Measurements from ENCODE around the gene BRCC3. TPM values are rescaled to one million over a fixed set of nuclear protein-coding genes. Genes with fewer than 3 reads are reported as not detected.

The BRCC3 gene
- total RNA-seq, result 20.1 and 21.1 TPM in 2 replicates

DNA sequence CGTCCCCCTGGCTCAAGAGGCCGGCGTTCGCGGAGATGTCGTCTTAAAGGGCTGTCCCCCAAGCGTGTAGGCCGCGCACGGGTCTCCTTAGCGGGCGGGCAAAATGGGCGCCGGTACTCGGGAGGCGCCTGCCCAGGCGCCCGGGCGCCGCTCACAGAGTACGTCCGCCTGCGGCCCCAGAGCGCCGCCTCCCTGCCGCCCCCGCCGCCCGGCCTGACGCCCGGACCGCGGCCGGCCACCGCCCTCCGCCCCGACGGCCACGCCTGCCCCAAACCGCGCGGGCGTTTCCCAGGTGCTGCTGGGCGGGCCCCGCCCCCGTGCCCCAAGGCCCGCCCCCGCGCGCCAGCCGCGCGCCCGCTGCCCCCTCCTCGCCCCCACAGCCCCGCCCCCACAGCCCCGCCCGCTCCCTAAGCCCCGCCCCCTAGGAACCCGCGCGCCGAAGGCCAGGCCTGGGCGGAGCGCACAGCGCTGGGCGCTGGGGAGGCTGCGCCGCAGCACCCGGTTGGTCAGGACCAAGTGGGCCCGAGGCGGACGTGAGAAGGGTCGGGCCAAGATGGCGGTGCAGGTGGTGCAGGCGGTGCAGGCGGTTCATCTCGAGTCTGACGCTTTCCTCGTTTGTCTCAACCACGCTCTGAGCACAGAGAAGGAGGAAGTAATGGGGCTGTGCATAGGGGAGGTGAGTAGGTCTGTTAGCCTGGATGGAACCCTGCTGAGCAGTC is at the start of gene BRCC3, which contains the start of the genes CMC4 and MTCP1:
BRCC3 (plus strand) TSS at position 534 of the 719 bp plus-strand sequence; CDS start at position 554, 20 bp downstream.
CMC4 (minus strand) TSS at position 162 of the 719 bp plus-strand sequence. CDS start 7,113 bp downstream, outside the sequence.
MTCP1 (minus strand) TSS at position 162 of the 719 bp plus-strand sequence. CDS start 5,126 bp downstream, outside the sequence.
- ATAC-seq (ENCODE audit: low read depth), result peak; percentile 83
- ChIA-PET POLR2A (interaction anchor here (1.0 to 1.5 kb wide), 2 partner anchors 44 to 145 kb away, joined by 3 to 14 read pairs (median 6); partner anchors contain the start of genes FUNDC2 and VBP1), CTCF (interaction anchor here (1.0 kb wide), 1 partner anchor 44 kb away, joined by 3 read pairs; the partner anchor contains the start of gene FUNDC2)
- DNase-seq, result peak; percentile 74
- peak within 1 kb of the TSS; percentile 92 for H3K27ac Mint-ChIP-seq
- intact Hi-C loops (cut with micrococcal nuclease), result loop anchor here (1.0 to 5.0 kb wide), 3 partner anchors 14 to 89 kb away; no protein-coding TSS in a partner anchor
- peaks cover 45% of the 10 kb centered on the region for H3K4me1 Mint-ChIP-seq
- TF ChIP-seq, protein P1, sequence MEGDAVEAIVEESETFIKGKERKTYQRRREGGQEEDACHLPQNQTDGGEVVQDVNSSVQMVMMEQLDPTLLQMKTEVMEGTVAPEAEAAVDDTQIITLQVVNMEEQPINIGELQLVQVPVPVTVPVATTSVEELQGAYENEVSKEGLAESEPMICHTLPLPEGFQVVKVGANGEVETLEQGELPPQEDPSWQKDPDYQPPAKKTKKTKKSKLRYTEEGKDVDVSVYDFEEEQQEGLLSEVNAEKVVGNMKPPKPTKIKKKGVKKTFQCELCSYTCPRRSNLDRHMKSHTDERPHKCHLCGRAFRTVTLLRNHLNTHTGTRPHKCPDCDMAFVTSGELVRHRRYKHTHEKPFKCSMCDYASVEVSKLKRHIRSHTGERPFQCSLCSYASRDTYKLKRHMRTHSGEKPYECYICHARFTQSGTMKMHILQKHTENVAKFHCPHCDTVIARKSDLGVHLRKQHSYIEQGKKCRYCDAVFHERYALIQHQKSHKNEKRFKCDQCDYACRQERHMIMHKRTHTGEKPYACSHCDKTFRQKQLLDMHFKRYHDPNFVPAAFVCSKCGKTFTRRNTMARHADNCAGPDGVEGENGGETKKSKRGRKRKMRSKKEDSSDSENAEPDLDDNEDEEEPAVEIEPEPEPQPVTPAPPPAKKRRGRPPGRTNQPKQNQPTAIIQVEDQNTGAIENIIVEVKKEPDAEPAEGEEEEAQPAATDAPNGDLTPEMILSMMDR (IDR thresholded peaks at IDR 0.05), result no peak
- H3K36me3 Mint-ChIP-seq (ENCODE audit: low read depth), result peaks cover 27% of the 10 kb centered on the region
- H3K27me3 Mint-ChIP-seq, result no peaks in the 10 kb centered on the region
- H3K9me3 Mint-ChIP-seq, result no peaks in the 10 kb centered on the region
- H3K4me3 Mint-ChIP-seq, result peak within 1 kb of the TSS; percentile 90

GRCh38 chrX:155022585-155022984 is 48.7 kb upstream of the BRCC3 start, which contains the start of gene F8:
Gene F8, minus strand, starts transcription at chrX:155022723. Its CDS starts 171 bp downstream, at chrX:155022552.
- peaks cover 3% of the 10 kb centered on the region for H3K4me1 Mint-ChIP-seq
- intact Hi-C loops (cut with micrococcal nuclease), result no loop called here
- ChIA-PET CTCF (no interaction called here), POLR2A (no interaction called here)
- no peak within 1 kb of the TSS for H3K27ac Mint-ChIP-seq
- no peaks in the 10 kb centered on the region for H3K36me3 Mint-ChIP-seq (ENCODE audit: low read depth)
- TF ChIP-seq, protein P1 (IDR thresholded peaks at IDR 0.05), result no peak
- DNase-seq (no peak), ATAC-seq (ENCODE audit: low read depth) (no peak)
- H3K9me3 Mint-ChIP-seq, result no peaks in the 10 kb centered on the region
- no peaks in the 10 kb centered on the region for H3K27me3 Mint-ChIP-seq
- no peak within 1 kb of the TSS for H3K4me3 Mint-ChIP-seq

DNA sequence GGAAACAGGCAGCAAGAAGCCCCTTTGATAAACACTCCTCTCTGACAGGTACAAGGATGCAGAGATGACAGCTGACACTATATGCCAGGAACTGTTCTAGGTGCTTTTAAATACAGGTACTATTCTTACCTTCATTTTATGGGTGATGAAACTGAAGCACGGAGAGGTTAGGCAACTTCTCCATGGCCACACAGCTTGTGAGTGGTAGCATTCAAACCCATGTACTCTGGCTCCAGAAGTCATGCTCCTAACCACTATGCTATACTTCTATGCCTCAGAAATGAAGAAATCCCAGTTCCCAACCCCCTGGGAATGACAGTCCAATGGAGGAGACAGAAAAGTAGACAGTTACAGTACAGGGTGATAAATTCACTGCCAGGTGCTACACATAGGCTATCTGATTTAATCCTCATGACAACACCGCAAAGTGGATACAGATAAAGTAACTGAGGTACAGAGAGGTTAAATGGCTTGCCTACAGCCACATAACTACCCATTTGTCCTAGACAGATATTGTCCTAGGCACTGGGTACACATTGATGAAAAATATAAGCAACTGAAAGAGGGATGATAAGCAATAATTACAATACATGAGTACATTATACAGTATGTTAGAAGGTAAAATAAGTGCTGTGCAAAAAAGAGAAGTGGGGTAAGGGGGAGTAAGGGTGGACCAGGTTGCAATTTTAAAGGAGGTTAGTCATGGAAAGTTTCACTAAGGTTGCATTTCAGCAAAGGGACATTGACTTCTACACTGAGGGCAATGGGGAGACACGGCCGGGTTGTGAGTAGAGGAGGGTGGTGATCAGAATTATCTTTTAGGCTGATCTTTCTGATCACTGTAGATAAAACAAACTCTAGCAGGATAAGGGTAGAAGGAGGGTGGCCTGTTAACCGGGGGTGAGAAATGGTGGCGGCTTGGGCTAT is 47.1 kb upstream of the BRCC3 start:
- H3K9me3 Mint-ChIP-seq, result no peaks in the 10 kb centered on the region
- no peaks in the 10 kb centered on the region for H3K36me3 Mint-ChIP-seq (ENCODE audit: low read depth)
- peak overlapping the region; percentile 9 for H3K4me3 Mint-ChIP-seq
- H3K27ac Mint-ChIP-seq, result peak overlapping the region; percentile 24
- TF ChIP-seq, protein P1 (IDR thresholded peaks at IDR 0.05), result no peak
- ATAC-seq (ENCODE audit: low read depth) (no peak), DNase-seq (no peak)
- ChIA-PET POLR2A (no interaction called here), CTCF (no interaction called here)
- H3K4me1 Mint-ChIP-seq, result peaks cover 17% of the 10 kb centered on the region
- no peaks in the 10 kb centered on the region for H3K27me3 Mint-ChIP-seq
- intact Hi-C loops (cut with micrococcal nuclease), result no loop called here

- ATAC-seq (ENCODE audit: low read depth), result no peak
- intact Hi-C loops (cut with micrococcal nuclease), result loop anchor here (1.0 to 5.0 kb wide), 4 partner anchors 190 to 855 kb away; partner anchors contain the start of genes RAB39B, VAMP7 and VBP1
- ChIA-PET POLR2A (interaction anchor here (1.0 to 2.0 kb wide), 7 partner anchors 10 to 190 kb away, joined by 3 to 14 read pairs (median 5); partner anchors contain the start of genes BRCC3 and VBP1), CTCF (interaction anchor here (1.2 to 1.4 kb wide), 3 partner anchors 30 to 44 kb away, joined by 3 to 6 read pairs (median 4); no protein-coding TSS in a partner anchor)
- DNase-seq, result no peak
- Mint-ChIP-seq H3K27ac (peak overlapping the region; percentile 87), H3K4me3 (peak overlapping the region; percentile 84), H3K9me3 (no peaks in the 10 kb centered on the region), H3K4me1 (peaks cover 21% of the 10 kb centered on the region), H3K27me3 (no peaks in the 10 kb centered on the region), H3K36me3 (ENCODE audit: low read depth) (no peaks in the 10 kb centered on the region)
- TF ChIP-seq, protein P1 (IDR thresholded peaks at IDR 0.05), result no peak
These were observed 44.9 kb upstream of the BRCC3 start for GRCh38 chrX:155026420-155026726.
